ENCODE data around the gene OPN1MW3. TPM values are rescaled to one million over a fixed set of nuclear protein-coding genes. Genes with fewer than 3 reads are reported as not detected.

The OPN1MW3 gene
- total RNA-seq, 1 donor from 2014 or later, result not detected

- no peaks in the 10 kb centered on the region for H3K9me3 Mint-ChIP-seq
- H3K4me1 Mint-ChIP-seq (ENCODE audit: unreplicated experiment), result peaks cover 10% of the 10 kb centered on the region
- no peak for TF ChIP-seq CTCF (conservative IDR thresholded peaks at IDR 0.05)
- no peak for DNase-seq (ENCODE audit: extremely low spot score, unreplicated experiment)
- no peak overlapping the region for H3K27ac Mint-ChIP-seq
- no peak overlapping the region for H3K4me3 Mint-ChIP-seq
- peaks cover 3% of the 10 kb centered on the region for H3K27me3 Mint-ChIP-seq
- no peaks in the 10 kb centered on the region for H3K36me3 Mint-ChIP-seq
Measured at GRCh38 chrX:154307202-154307601, 49.8 kb downstream of the OPN1MW3 start.

GRCh38 chrX:154308108-154308946, 50.9 kb downstream of the OPN1MW3 start:
- peak; percentile 76 for TF ChIP-seq CTCF (conservative IDR thresholded peaks at IDR 0.05)
- no peak overlapping the region for H3K27ac Mint-ChIP-seq
- no peaks in the 10 kb centered on the region for H3K36me3 Mint-ChIP-seq
- DNase-seq (ENCODE audit: extremely low spot score, unreplicated experiment), result no peak
- H3K4me1 Mint-ChIP-seq (ENCODE audit: unreplicated experiment), result peaks cover 13% of the 10 kb centered on the region
- no peaks in the 10 kb centered on the region for H3K9me3 Mint-ChIP-seq
- H3K4me3 Mint-ChIP-seq, result no peak overlapping the region
- no peaks in the 10 kb centered on the region for H3K27me3 Mint-ChIP-seq

- TF ChIP-seq CTCF (conservative IDR thresholded peaks at IDR 0.05), result no peak
- no peak overlapping the region for H3K27ac Mint-ChIP-seq
- peaks cover 15% of the 10 kb centered on the region for H3K4me1 Mint-ChIP-seq (ENCODE audit: unreplicated experiment)
- no peak for DNase-seq (ENCODE audit: extremely low spot score, unreplicated experiment)
- no peaks in the 10 kb centered on the region for H3K36me3 Mint-ChIP-seq
- no peaks in the 10 kb centered on the region for H3K27me3 Mint-ChIP-seq
- no peaks in the 10 kb centered on the region for H3K9me3 Mint-ChIP-seq
- no peak overlapping the region for H3K4me3 Mint-ChIP-seq
Measured at GRCh38 chrX:154309041-154309775, 51.8 kb downstream of the OPN1MW3 start.

GRCh38 chrX:154310616-154311536, 53.5 kb downstream of the OPN1MW3 start:
- Mint-ChIP-seq H3K9me3 (no peaks in the 10 kb centered on the region), H3K36me3 (no peaks in the 10 kb centered on the region), H3K27ac (no peak overlapping the region), H3K27me3 (no peaks in the 10 kb centered on the region), H3K4me3 (no peak overlapping the region), H3K4me1 (ENCODE audit: unreplicated experiment) (peaks cover 15% of the 10 kb centered on the region)
- no peak for TF ChIP-seq CTCF (conservative IDR thresholded peaks at IDR 0.05)
- no peak for DNase-seq (ENCODE audit: extremely low spot score, unreplicated experiment)

GRCh38 chrX:154312116-154312515, 54.7 kb downstream of the OPN1MW3 start:
- TF ChIP-seq CTCF (conservative IDR thresholded peaks at IDR 0.05), result no peak
- no peak for DNase-seq (ENCODE audit: extremely low spot score, unreplicated experiment)
- H3K27me3 Mint-ChIP-seq, result no peaks in the 10 kb centered on the region
- H3K27ac Mint-ChIP-seq, result no peak overlapping the region
- H3K4me3 Mint-ChIP-seq, result no peak overlapping the region
- peaks cover 1% of the 10 kb centered on the region for H3K9me3 Mint-ChIP-seq
- H3K4me1 Mint-ChIP-seq (ENCODE audit: unreplicated experiment), result peaks cover 15% of the 10 kb centered on the region
- no peaks in the 10 kb centered on the region for H3K36me3 Mint-ChIP-seq

Data from type B pancreatic cell (in vitro differentiated cells).